ENCODE measurements around the gene KCNMA1. TPM values are rescaled to one million over a fixed set of nuclear protein-coding genes. Genes with fewer than 3 reads are reported as not detected.

The KCNMA1 gene
- total RNA-seq, 4 donors from 2014 or later, result 66.8 to 96.5 (median 78.9) TPM

- Histone ChIP-seq H3K4me3 (no peak overlapping the region), H3K36me3 (no peaks in the 10 kb centered on the region), H3K4me1 (no peaks in the 10 kb centered on the region), H3K27ac (no peak overlapping the region), H3K27me3 (no peaks in the 10 kb centered on the region), H3K9me3 (no peaks in the 10 kb centered on the region)
- DNase-seq (no peak), ATAC-seq (no peak)
- in situ Hi-C loops (cut with MboI; ENCODE audit: low sequenced_read_pairs in 4 of 4), result no loop called here
- TF ChIP-seq POLR2A (IDR thresholded peaks at IDR 0.05) (no peak), CTCF (IDR thresholded peaks at IDR 0.05 in 4 of 5, conservative IDR thresholded peaks at IDR 0.05 in 1 of 5) (no peak)
- intact Hi-C loops (cut with DNase I; ENCODE audit: low total_unique reads), result no loop called here
Measured at GRCh38 chr10:77030974-77031373, 606.6 kb downstream of the KCNMA1 start.

- ATAC-seq, result no peak
- in situ Hi-C loops (cut with MboI; ENCODE audit: low sequenced_read_pairs in 4 of 4) (no loop called here), intact Hi-C loops (cut with DNase I; ENCODE audit: low total_unique reads) (no loop called here)
- no peak overlapping the region for H3K27ac ChIP-seq
- H3K4me1 ChIP-seq, result no peaks in the 10 kb centered on the region
- H3K4me3 ChIP-seq, result no peak overlapping the region
- no peak for DNase-seq
- H3K9me3 ChIP-seq, result no peaks in the 10 kb centered on the region
- H3K27me3 ChIP-seq, result no peaks in the 10 kb centered on the region
- no peak for TF ChIP-seq POLR2A (IDR thresholded peaks at IDR 0.05)
- no peak for TF ChIP-seq CTCF (IDR thresholded peaks at IDR 0.05 in 4 of 5, conservative IDR thresholded peaks at IDR 0.05 in 1 of 5)
- H3K36me3 ChIP-seq, result no peaks in the 10 kb centered on the region
Measured at GRCh38 chr10:77029777-77030717, 607.6 kb downstream of the KCNMA1 start.

GRCh38 chr10:77028042-77028441, 609.6 kb downstream of the KCNMA1 start:
- Histone ChIP-seq H3K9me3 (no peaks in the 10 kb centered on the region), H3K27me3 (no peaks in the 10 kb centered on the region), H3K4me1 (no peaks in the 10 kb centered on the region), H3K4me3 (no peak overlapping the region), H3K27ac (no peak overlapping the region), H3K36me3 (no peaks in the 10 kb centered on the region)
- intact Hi-C loops (cut with DNase I; ENCODE audit: low total_unique reads) (no loop called here), in situ Hi-C loops (cut with MboI; ENCODE audit: low sequenced_read_pairs in 4 of 4) (no loop called here)
- no peak for DNase-seq
- ATAC-seq, result no peak
- TF ChIP-seq CTCF (IDR thresholded peaks at IDR 0.05 in 4 of 5, conservative IDR thresholded peaks at IDR 0.05 in 1 of 5) (no peak), POLR2A (IDR thresholded peaks at IDR 0.05) (no peak)

GRCh38 chr10:77027576-77027975, 610.0 kb downstream of the KCNMA1 start:
- Histone ChIP-seq H3K36me3 (no peaks in the 10 kb centered on the region), H3K9me3 (no peaks in the 10 kb centered on the region), H3K4me3 (no peak overlapping the region), H3K4me1 (no peaks in the 10 kb centered on the region), H3K27me3 (no peaks in the 10 kb centered on the region), H3K27ac (no peak overlapping the region)
- ATAC-seq, result no peak
- TF ChIP-seq POLR2A (IDR thresholded peaks at IDR 0.05) (no peak), CTCF (IDR thresholded peaks at IDR 0.05 in 4 of 5, conservative IDR thresholded peaks at IDR 0.05 in 1 of 5) (no peak)
- intact Hi-C loops (cut with DNase I; ENCODE audit: low total_unique reads), result no loop called here
- in situ Hi-C loops (cut with MboI; ENCODE audit: low sequenced_read_pairs in 4 of 4), result no loop called here
- no peak for DNase-seq
